ENCODE data around the gene TTC21B.
"Not testable (repeated sequence)": the region's sequence is repeated elsewhere in the genome, so short reads cannot be mapped to it uniquely, and the experiment has no call there.

TTC21B gene

GRCh38 chr2:165877565-165878550 lies 75.7 kb downstream of the TTC21B start:
- peak; percentile 29 for DNase-seq

- DNase-seq = no peak
Measured at GRCh38 chr2:165876712-165877111, 76.9 kb downstream of the TTC21B start.

GRCh38 chr2:165876269-165876668 lies 77.3 kb downstream of the TTC21B start:
- DNase-seq = no peak

GRCh38 chr2:165874445-165875039 lies 79.0 kb downstream of the TTC21B start:
- DNase-seq = peak; percentile 69

- no peak for DNase-seq
Measured at GRCh38 chr2:165872101-165872791, 81.3 kb downstream of the TTC21B start.

GRCh38 chr2:165871025-165871424 lies 82.6 kb downstream of the TTC21B start:
- DNase-seq = no peak

GRCh38 chr2:165870346-165870745 lies 83.2 kb downstream of the TTC21B start:
- DNase-seq = no peak

GRCh38 chr2:165868211-165868610 lies 85.4 kb downstream of the TTC21B start:
- no peak for DNase-seq

- no peak for DNase-seq
Measured at GRCh38 chr2:165864296-165864695, 89.3 kb downstream of the TTC21B start.

GRCh38 chr2:165863810-165864261 lies 89.7 kb downstream of the TTC21B start:
- DNase-seq = no peak

GRCh38 chr2:165861083-165861482 lies 92.5 kb downstream of the TTC21B start:
- DNase-seq = not testable (repeated sequence)

GRCh38 chr2:165859723-165860122 lies 93.9 kb downstream of the TTC21B start:
- DNase-seq = not testable (repeated sequence)

- no peak for DNase-seq
Measured at GRCh38 chr2:165857876-165858275, 95.7 kb downstream of the TTC21B start.

GRCh38 chr2:165852394-165852793 lies 101.2 kb downstream of the TTC21B start:
- no peak for DNase-seq

- DNase-seq = no peak
Measured at GRCh38 chr2:165847001-165847400, 106.6 kb downstream of the TTC21B start.

GRCh38 chr2:165846056-165846455 lies 107.5 kb downstream of the TTC21B start:
- no peak for DNase-seq

- DNase-seq = no peak
Measured at GRCh38 chr2:165844216-165844615, 109.4 kb downstream of the TTC21B start.

GRCh38 chr2:165843351-165843750 lies 110.2 kb downstream of the TTC21B start:
- DNase-seq = no peak

- DNase-seq = no peak
Measured at GRCh38 chr2:165840333-165840958, 113.1 kb downstream of the TTC21B start.

- DNase-seq = no peak
Measured at GRCh38 chr2:165839610-165840009, 114.0 kb downstream of the TTC21B start.

GRCh38 chr2:165837122-165837521 lies 116.5 kb downstream of the TTC21B start:
- DNase-seq = no peak

GRCh38 chr2:165835363-165835762 lies 118.2 kb downstream of the TTC21B start:
- DNase-seq = no peak

GRCh38 chr2:165833156-165833555 lies 120.4 kb downstream of the TTC21B start:
- DNase-seq = no peak
